Thyroid gland (tissue), 4 donors: ENCODE data around the gene PAPPA2. TPM values are rescaled to one million over a fixed set of nuclear protein-coding genes. Genes with fewer than 3 reads are reported as not detected.

Experiments
- DNase-seq, 2 donors: peaks; one replicate each; pipeline ENCODE4 v3.0.0-alpha.2; 2019
- H3K27ac ChIP-seq, 3 donors: fragments of 200-600 bp; sonication (generic); 1 replicate in 2 of 3; 2 replicates in 1 of 3; pipeline ENCODE4 v1.5.1; 2016 to 2019; ENCODE audit warnings: mild to moderate bottlenecking in 1 of 3, moderate library complexity in 1 of 3
- H3K27me3 ChIP-seq: fragments of 200-600 bp; sonication (generic); one replicate; pipeline ENCODE4 v1.5.1; 2019
- H3K36me3 ChIP-seq, 2 donors: fragments of 200-600 bp; sonication (generic); one replicate each; pipeline ENCODE4 v1.5.1; 2016 to 2019
- H3K4me1 ChIP-seq, 2 donors: fragments of 200-600 bp; sonication (generic); one replicate each; pipeline ENCODE4 v1.5.1; 2017 to 2019
- H3K4me3 ChIP-seq, 3 donors: fragments of 200-600 bp; sonication (generic); replicated peaks in 1 of 3; 1 replicate in 2 of 3; 2 replicates in 1 of 3; pipeline ENCODE4 v1.5.1; 2016; ENCODE audit warnings: mild to moderate bottlenecking in 1 of 3
- H3K9me3 ChIP-seq: fragments of 200-600 bp; sonication (generic); one replicate; pipeline ENCODE4 v1.5.1; 2017
- POLR2A ChIP-seq, 2 donors: fragments of 450-650 bp; IDR thresholded peaks; one replicate each; pipeline ENCODE4 v1.6.1; 2017; ENCODE audit warnings: antibody characterized with exemption in 2 of 2, mild to moderate bottlenecking in 2 of 2, moderate library complexity in 1 of 2
- WGBS, 2 donors: methylation state at CpG; one replicate each; pipeline ENCODE4 v1.1.5; 2017; 5-methylcytosine and 5-hydroxymethylcytosine counted together
- intact Hi-C: fragments of 100-400 bp; cut with DNase I; formaldehyde crosslinking; loops from one replicate; pipeline ENCODE4 v1.15.1; 2023
- total RNA-seq, 4 donors: library from RNA; depleted of rRNA; stranded (reverse); fragments of >200 nt; gene quantifications; one replicate each; pipeline ENCODE4 v1.2.3, GENCODE V29; 2016
- TF ChIP-seq, protein P1 (sequence below), 6 experiments: fragments of 200-600 bp in 3 of 6; fragments of 450-650 bp in 3 of 6; sonication (generic) in 3 of 6; IDR thresholded peaks; one replicate each; pipeline ENCODE4 v1.5.1; 2016 to 2019; ENCODE audit warnings: antibody characterized with exemption in 6 of 6, mild to moderate bottlenecking in 2 of 6, inconsistent platforms in 1 of 6, moderate library complexity in 1 of 6

The PAPPA2 gene
- total RNA-seq, 4 donors from 2014 or later = 1.1 to 2.7 (median 1.6) TPM

DNA sequence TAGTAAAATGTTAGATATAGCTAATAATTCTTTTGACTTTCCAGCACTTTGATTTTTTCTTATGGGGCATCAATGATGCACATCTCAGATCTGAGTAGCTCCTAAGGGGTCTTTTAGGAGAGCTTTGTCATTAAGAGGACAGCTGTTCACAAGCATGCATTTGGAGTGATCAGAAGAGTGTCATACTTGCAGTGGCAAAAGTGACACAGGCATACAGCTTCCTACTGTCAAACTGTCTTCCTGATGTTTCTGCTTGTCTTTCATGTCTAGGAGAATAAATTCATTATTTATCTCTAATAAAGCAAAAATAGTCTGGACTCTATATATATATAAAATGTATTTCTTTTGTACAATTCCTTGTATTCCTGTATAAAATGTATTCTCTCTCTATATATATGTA lies 273.0 kb downstream of the PAPPA2 start:
- Histone ChIP-seq H3K27me3 (no peaks in the 10 kb centered on the region), H3K36me3 (no peaks in the 10 kb centered on the region), H3K27ac (no peak overlapping the region), H3K9me3 (no peaks in the 10 kb centered on the region), H3K4me3 (no peak overlapping the region), H3K4me1 (no peaks in the 10 kb centered on the region)
- intact Hi-C loops = no loop called here
- TF ChIP-seq POLR2A (IDR thresholded peaks at IDR 0.05) = no peak
- TF ChIP-seq, protein P1, sequence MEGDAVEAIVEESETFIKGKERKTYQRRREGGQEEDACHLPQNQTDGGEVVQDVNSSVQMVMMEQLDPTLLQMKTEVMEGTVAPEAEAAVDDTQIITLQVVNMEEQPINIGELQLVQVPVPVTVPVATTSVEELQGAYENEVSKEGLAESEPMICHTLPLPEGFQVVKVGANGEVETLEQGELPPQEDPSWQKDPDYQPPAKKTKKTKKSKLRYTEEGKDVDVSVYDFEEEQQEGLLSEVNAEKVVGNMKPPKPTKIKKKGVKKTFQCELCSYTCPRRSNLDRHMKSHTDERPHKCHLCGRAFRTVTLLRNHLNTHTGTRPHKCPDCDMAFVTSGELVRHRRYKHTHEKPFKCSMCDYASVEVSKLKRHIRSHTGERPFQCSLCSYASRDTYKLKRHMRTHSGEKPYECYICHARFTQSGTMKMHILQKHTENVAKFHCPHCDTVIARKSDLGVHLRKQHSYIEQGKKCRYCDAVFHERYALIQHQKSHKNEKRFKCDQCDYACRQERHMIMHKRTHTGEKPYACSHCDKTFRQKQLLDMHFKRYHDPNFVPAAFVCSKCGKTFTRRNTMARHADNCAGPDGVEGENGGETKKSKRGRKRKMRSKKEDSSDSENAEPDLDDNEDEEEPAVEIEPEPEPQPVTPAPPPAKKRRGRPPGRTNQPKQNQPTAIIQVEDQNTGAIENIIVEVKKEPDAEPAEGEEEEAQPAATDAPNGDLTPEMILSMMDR (IDR thresholded peaks at IDR 0.05) = no peak
- no peak for DNase-seq

DNA sequence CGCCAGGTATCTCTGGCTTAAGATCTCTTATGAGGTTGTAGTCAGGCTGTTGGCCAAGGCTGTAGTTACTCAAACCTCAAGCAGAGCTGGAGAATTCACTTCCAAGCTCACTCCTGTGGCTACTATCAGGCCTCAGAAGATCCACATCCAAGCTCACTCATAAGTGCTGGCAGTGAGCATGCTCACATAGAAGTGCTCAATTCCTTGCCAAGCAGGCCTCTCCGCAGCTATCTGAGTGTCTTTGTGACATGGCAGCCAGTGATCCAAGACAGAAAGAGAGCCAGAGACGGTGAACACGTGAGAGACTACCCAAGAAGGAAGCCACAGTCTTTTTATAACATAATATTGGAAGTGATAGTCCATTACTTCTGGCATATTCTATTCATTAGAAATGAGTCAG lies 278.2 kb downstream of the PAPPA2 start:
- DNase-seq = no peak
- no peak overlapping the region for H3K27ac ChIP-seq
- no peak for TF ChIP-seq POLR2A (IDR thresholded peaks at IDR 0.05)
- TF ChIP-seq, protein P1 (IDR thresholded peaks at IDR 0.05) = no peak
- H3K36me3 ChIP-seq = no peaks in the 10 kb centered on the region
- intact Hi-C loops = no loop called here
- no peak overlapping the region for H3K4me3 ChIP-seq
- H3K9me3 ChIP-seq = no peaks in the 10 kb centered on the region
- H3K27me3 ChIP-seq = no peaks in the 10 kb centered on the region
- H3K4me1 ChIP-seq = no peaks in the 10 kb centered on the region
- 69 to 78% methylated on average over 4 of the region's 4 CpGs for WGBS, 2 donors

DNA sequence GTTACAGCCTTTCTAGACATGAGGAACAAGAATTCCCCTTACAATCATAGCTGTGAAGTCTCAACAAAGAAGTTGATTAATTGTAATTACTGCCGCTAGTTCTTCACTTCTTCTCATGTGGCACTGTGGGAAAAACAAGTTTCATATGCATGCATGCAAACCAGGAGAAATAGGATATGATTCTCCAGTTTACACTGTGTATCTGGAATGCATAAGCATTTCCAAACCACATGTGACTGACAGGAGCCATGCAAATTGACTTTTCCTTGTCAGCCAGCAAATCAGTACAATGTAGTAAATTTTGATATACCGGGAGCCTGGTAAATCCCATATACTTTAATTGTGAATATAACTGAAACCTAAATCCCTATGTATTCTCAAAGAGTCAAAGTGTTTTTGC lies 279.3 kb downstream of the PAPPA2 start:
- no peaks in the 10 kb centered on the region for H3K9me3 ChIP-seq

DNA sequence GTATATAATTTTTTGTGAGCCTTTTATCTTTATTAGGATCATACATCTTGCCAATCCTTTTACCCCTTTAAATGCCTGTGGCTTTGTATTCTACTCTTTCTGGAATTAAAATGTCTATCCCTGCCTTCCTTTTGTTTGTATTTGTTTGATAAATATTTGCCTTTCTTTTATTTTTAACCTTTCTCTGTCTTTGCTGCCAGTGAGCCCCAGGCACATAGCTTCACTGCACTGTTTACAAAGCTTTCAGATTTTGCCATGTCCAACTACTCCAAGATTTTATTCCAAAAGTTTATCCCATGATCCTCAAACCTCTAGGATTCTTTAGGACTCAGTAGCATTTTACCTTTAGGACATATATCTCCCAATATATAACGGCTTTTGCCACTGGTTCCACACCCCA lies 281.2 kb downstream of the PAPPA2 start:
- no peaks in the 10 kb centered on the region for H3K4me1 ChIP-seq
- H3K9me3 ChIP-seq = no peaks in the 10 kb centered on the region
- intact Hi-C loops = no loop called here
- H3K36me3 ChIP-seq = no peaks in the 10 kb centered on the region
- H3K27me3 ChIP-seq = no peaks in the 10 kb centered on the region
- no peak overlapping the region for H3K4me3 ChIP-seq
- H3K27ac ChIP-seq = no peak overlapping the region
- TF ChIP-seq, protein P1 (IDR thresholded peaks at IDR 0.05) = no peak
- TF ChIP-seq POLR2A (IDR thresholded peaks at IDR 0.05) = no peak
- no peak for DNase-seq
- WGBS, 2 donors = 88 to 94% methylated on average over 1 of the region's 1 CpG

More for the DNA sequence above, 279.3 kb downstream of the PAPPA2 start:
- TF ChIP-seq POLR2A (IDR thresholded peaks at IDR 0.05) = no peak
- TF ChIP-seq, protein P1 (IDR thresholded peaks at IDR 0.05) = no peak
- intact Hi-C loops = no loop called here
- H3K27me3 ChIP-seq = no peaks in the 10 kb centered on the region
- H3K4me3 ChIP-seq = no peak overlapping the region
- no peaks in the 10 kb centered on the region for H3K4me1 ChIP-seq
- 94 to 96% methylated on average over 2 of the region's 2 CpGs for WGBS, 2 donors
- no peak overlapping the region for H3K27ac ChIP-seq
- no peak for DNase-seq
- H3K36me3 ChIP-seq = no peaks in the 10 kb centered on the region

DNA sequence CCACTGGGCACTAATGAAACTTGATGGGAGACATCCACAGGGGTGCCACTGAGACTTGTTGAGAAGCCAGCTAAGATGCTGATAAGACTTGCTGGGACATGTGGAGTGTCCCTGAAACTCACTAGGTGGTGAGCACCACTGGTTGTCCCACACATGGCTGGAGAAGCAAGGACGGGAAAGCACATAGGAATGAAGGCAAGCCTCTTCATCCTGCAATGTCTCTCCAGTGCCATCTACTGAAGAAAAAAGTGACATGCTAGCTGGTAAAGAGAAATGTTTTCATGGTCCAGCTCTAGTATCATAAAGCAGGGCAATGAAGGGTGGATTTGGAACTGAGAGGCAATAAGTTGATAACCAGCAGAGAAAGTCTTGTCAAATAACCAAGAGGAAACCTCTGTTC lies 283.0 kb downstream of the PAPPA2 start:
- WGBS, 2 donors = 50 to 59% methylated on average over 1 of the region's 1 CpG
- intact Hi-C loops = no loop called here

More for the DNA sequence above, 283.0 kb downstream of the PAPPA2 start:
- Histone ChIP-seq H3K36me3 (no peaks in the 10 kb centered on the region), H3K4me3 (no peak overlapping the region), H3K27ac (no peak overlapping the region), H3K9me3 (no peaks in the 10 kb centered on the region), H3K4me1 (no peaks in the 10 kb centered on the region), H3K27me3 (no peaks in the 10 kb centered on the region)
- no peak for DNase-seq
- no peak for TF ChIP-seq POLR2A (IDR thresholded peaks at IDR 0.05)
- TF ChIP-seq, protein P1 (IDR thresholded peaks at IDR 0.05) = peak in 2 of 6 experiments; percentile 14 to 17
